ENCODE data around the gene SHROOM3.
"Not testable (repeated sequence)": the region's sequence is repeated elsewhere in the genome, so short reads cannot be mapped to it uniquely, and the experiment has no call there.

The SHROOM3 gene

GRCh38 chr4:76704133-76704881 is 269.3 kb downstream of the SHROOM3 start:
- DNase-seq, result no peak

GRCh38 chr4:76705472-76705871 is 270.4 kb downstream of the SHROOM3 start:
- no peak for DNase-seq

- DNase-seq, result no peak
These were observed 271.6 kb downstream of the SHROOM3 start for GRCh38 chr4:76706581-76706980.

- DNase-seq, result no peak
These were observed 274.1 kb downstream of the SHROOM3 start for GRCh38 chr4:76708971-76709771.

- no peak for DNase-seq
These were observed 274.7 kb downstream of the SHROOM3 start for GRCh38 chr4:76709772-76710090.

- no peak for DNase-seq
These were observed 277.5 kb downstream of the SHROOM3 start for GRCh38 chr4:76712564-76712963.

GRCh38 chr4:76714226-76714625 is 279.2 kb downstream of the SHROOM3 start:
- no peak for DNase-seq

GRCh38 chr4:76716020-76716419 is 281.0 kb downstream of the SHROOM3 start:
- no peak for DNase-seq

GRCh38 chr4:76716658-76717057 is 281.6 kb downstream of the SHROOM3 start:
- DNase-seq, result no peak

GRCh38 chr4:76717431-76717830 is 282.4 kb downstream of the SHROOM3 start:
- no peak for DNase-seq

- DNase-seq, result no peak
These were observed 283.0 kb downstream of the SHROOM3 start for GRCh38 chr4:76718021-76718420.

- DNase-seq, result no peak
These were observed 283.8 kb downstream of the SHROOM3 start for GRCh38 chr4:76718831-76719230.

GRCh38 chr4:76720121-76720520 is 285.1 kb downstream of the SHROOM3 start:
- no peak for DNase-seq

GRCh38 chr4:76722146-76722545 is 287.1 kb downstream of the SHROOM3 start:
- not testable (repeated sequence) for DNase-seq

GRCh38 chr4:76722838-76723237 is 287.8 kb downstream of the SHROOM3 start:
- no peak for DNase-seq

GRCh38 chr4:76723373-76723772 is 288.3 kb downstream of the SHROOM3 start:
- DNase-seq, result no peak

- no peak for DNase-seq
These were observed 288.9 kb downstream of the SHROOM3 start for GRCh38 chr4:76723924-76724323.

- DNase-seq, result no peak
These were observed 290.0 kb downstream of the SHROOM3 start for GRCh38 chr4:76725039-76725438.

- no peak for DNase-seq
These were observed 291.1 kb downstream of the SHROOM3 start for GRCh38 chr4:76726176-76726575.

GRCh38 chr4:76726631-76727030 is 291.6 kb downstream of the SHROOM3 start:
- no peak for DNase-seq

GRCh38 chr4:76727934-76728333 is 292.9 kb downstream of the SHROOM3 start:
- not testable (repeated sequence) for DNase-seq

GRCh38 chr4:76729460-76729859 is 294.4 kb downstream of the SHROOM3 start:
- no peak for DNase-seq

- DNase-seq, result no peak
These were observed 295.0 kb downstream of the SHROOM3 start for GRCh38 chr4:76729980-76730379.

- DNase-seq, result no peak
These were observed 297.2 kb downstream of the SHROOM3 start for GRCh38 chr4:76732246-76732645.
